ACC112 (cell line): ENCODE results near the gene PYCR2.
"Not testable (repeated sequence)": the region's sequence is repeated elsewhere in the genome, so short reads cannot be mapped to it uniquely, and the experiment has no call there.

Experiments used
- H2AFZ ChIP-seq: fragments of 200-600 bp; sonication (generic); one replicate; pipeline ENCODE4 v1.6.0; 2017; ENCODE audit warnings: antibody characterized with exemption, low read length; ENCODE audit not compliant: unreplicated experiment
- H3K27ac ChIP-seq: fragments of 200-600 bp; sonication (generic); 2 replicates; pipeline ENCODE4 v1.5.1; 2014; ENCODE audit warnings: low read depth, mild to moderate bottlenecking, antibody characterized with exemption, low read length, moderate library complexity
- H3K27me3 ChIP-seq: fragments of 200-600 bp; sonication (generic); 2 replicates; pipeline ENCODE4 v1.6.1; 2014; ENCODE audit warnings: mild to moderate bottlenecking, antibody characterized with exemption, low read length, moderate library complexity, mixed read lengths; ENCODE audit not compliant: insufficient read depth
- H3K36me3 ChIP-seq: fragments of 200-600 bp; sonication (generic); 2 replicates; pipeline ENCODE4 v1.6.1; 2016; ENCODE audit warnings: mild to moderate bottlenecking, antibody characterized with exemption, low read length, moderate library complexity, mixed read lengths; ENCODE audit not compliant: insufficient read depth
- H3K4me1 ChIP-seq: fragments of 200-600 bp; sonication (generic); one replicate; pipeline ENCODE4 v1.6.1; 2016; ENCODE audit warnings: low read length, mixed read lengths; ENCODE audit not compliant: insufficient read depth, unreplicated experiment, control insufficient read depth
- H3K4me3 ChIP-seq: fragments of 200-600 bp; sonication (generic); 2 replicates; pipeline ENCODE4 v1.5.1; 2014; ENCODE audit warnings: mild to moderate bottlenecking, low read depth, low read length
- H3K79me2 ChIP-seq: fragments of 200-600 bp; sonication (generic); one replicate; pipeline ENCODE4 v1.6.0; 2016; ENCODE audit warnings: low read length; ENCODE audit not compliant: control insufficient read depth, unreplicated experiment, insufficient read depth

PYCR2 gene

GRCh38 chr1:225933072-225933471, 9.0 kb upstream of the PYCR2 start:
- Histone ChIP-seq H3K4me3 (no peak overlapping the region), H2AFZ (no peak overlapping the region), H3K79me2 (no peaks in the 10 kb centered on the region), H3K27me3 (no peaks in the 10 kb centered on the region), H3K27ac (no peak overlapping the region), H3K4me1 (no peaks in the 10 kb centered on the region), H3K36me3 (no peaks in the 10 kb centered on the region)

DNA sequence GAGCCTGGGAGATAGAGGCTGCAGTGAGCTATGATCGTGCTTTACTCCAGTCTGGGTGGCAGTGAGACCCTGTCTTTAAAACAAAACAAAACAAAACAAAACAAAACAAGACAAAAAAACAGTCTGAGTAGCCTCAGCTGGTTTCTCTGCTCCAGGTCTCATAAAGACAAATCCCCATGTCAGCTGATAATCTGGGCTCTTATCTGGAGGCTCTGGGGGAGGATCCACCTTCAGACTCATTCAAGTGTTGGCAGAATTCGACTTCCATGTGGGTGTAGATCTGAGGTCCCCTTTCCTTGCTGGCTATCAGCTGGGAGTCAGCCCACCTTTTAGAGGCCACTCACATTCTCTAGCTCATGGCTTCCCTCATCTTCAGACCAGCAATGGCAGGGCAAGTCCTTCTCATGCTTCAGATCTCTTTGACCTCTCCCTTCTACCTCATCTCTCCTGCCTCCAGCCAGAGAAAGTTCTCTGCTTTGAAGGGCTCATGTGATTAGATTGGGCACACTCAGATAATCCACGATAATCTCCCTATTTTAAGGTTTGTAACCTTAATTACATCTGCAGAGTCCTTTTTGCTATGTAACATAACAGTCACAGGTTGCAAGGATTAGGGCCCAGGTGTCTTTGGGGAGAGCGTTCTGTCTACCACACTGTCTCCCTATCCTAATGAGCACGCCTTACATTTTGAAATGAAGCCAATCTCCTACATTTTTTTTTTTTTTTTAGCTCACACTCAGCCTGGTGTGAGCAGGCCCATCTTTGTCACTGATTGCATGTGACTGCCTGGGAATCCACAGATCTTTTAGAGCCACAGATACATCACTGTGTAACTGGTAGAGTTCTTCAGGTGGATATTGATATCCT, 7.5 kb upstream of the PYCR2 start:
- no peaks in the 10 kb centered on the region for H3K27me3 ChIP-seq
- H3K27ac ChIP-seq = no peak overlapping the region
- H3K36me3 ChIP-seq = no peaks in the 10 kb centered on the region
- no peak overlapping the region for H3K4me3 ChIP-seq
- no peaks in the 10 kb centered on the region for H3K4me1 ChIP-seq
- H2AFZ ChIP-seq = no peak overlapping the region
- H3K79me2 ChIP-seq = no peaks in the 10 kb centered on the region

- Histone ChIP-seq H3K27me3 (no peaks in the 10 kb centered on the region), H3K4me3 (no peak overlapping the region), H3K4me1 (no peaks in the 10 kb centered on the region), H3K36me3 (no peaks in the 10 kb centered on the region), H3K79me2 (no peaks in the 10 kb centered on the region), H2AFZ (no peak overlapping the region), H3K27ac (no peak overlapping the region)
These were observed 6.5 kb upstream of the PYCR2 start for GRCh38 chr1:225930566-225930965.

- H2AFZ ChIP-seq, H3K4me1 ChIP-seq, H3K27me3 ChIP-seq, H3K4me3 ChIP-seq, H3K79me2 ChIP-seq, H3K36me3 ChIP-seq, H3K27ac ChIP-seq: not testable (repeated sequence)
These were observed 5.4 kb upstream of the PYCR2 start for GRCh38 chr1:225929462-225929861.

- peaks cover 5% of the 10 kb centered on the region for H3K79me2 ChIP-seq
- H3K4me1 ChIP-seq = no peaks in the 10 kb centered on the region
- no peak overlapping the region for H3K4me3 ChIP-seq
- H3K27ac ChIP-seq = no peak overlapping the region
- peak overlapping the region; percentile 4 for H2AFZ ChIP-seq
- H3K36me3 ChIP-seq = no peaks in the 10 kb centered on the region
- no peaks in the 10 kb centered on the region for H3K27me3 ChIP-seq
These were observed 4.4 kb upstream of the PYCR2 start for GRCh38 chr1:225928186-225929175.

DNA sequence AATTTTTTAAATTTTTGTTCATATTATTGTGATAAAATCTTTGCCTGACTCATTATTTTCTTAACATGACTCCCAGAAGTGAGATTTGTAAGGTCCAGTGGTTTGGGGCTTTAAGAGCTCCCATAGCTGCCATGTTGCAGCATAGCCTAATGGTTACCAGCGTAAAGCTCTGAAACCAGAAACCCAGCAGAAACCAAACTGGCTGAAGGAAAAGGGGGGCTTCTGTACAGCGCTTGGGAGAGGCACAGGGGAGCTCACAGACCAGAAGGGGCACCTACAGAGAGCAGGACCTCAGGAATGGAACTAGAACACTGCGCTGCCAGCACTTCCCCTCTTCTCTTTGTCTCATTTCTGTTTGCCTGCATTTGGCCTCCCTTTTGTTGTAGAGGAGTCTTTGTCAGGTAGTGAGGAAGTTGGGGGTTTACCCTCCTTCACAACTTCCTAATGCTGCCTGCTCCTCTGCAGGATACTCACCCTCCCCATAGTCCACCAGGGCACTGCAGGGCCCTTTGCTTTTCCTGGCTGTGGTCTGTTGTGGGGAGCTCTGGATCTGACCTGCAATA, 2.6 kb upstream of the PYCR2 start:
- Histone ChIP-seq H2AFZ (peak overlapping the region; percentile 32), H3K27me3 (no peaks in the 10 kb centered on the region), H3K36me3 (no peaks in the 10 kb centered on the region), H3K4me3 (no peak overlapping the region), H3K4me1 (peaks cover 8% of the 10 kb centered on the region), H3K79me2 (peaks cover 23% of the 10 kb centered on the region), H3K27ac (no peak overlapping the region)

- H3K4me3 ChIP-seq = peak overlapping the region; percentile 99
- H3K27me3 ChIP-seq = no peaks in the 10 kb centered on the region
- peak overlapping the region; percentile 76 for H2AFZ ChIP-seq
- no peaks in the 10 kb centered on the region for H3K36me3 ChIP-seq
- peaks cover 16% of the 10 kb centered on the region for H3K4me1 ChIP-seq
- H3K27ac ChIP-seq = peak overlapping the region; percentile 76
- peaks cover 26% of the 10 kb centered on the region for H3K79me2 ChIP-seq
These were observed 714 bp downstream of the PYCR2 start for GRCh38 chr1:225923381-225923691.

DNA sequence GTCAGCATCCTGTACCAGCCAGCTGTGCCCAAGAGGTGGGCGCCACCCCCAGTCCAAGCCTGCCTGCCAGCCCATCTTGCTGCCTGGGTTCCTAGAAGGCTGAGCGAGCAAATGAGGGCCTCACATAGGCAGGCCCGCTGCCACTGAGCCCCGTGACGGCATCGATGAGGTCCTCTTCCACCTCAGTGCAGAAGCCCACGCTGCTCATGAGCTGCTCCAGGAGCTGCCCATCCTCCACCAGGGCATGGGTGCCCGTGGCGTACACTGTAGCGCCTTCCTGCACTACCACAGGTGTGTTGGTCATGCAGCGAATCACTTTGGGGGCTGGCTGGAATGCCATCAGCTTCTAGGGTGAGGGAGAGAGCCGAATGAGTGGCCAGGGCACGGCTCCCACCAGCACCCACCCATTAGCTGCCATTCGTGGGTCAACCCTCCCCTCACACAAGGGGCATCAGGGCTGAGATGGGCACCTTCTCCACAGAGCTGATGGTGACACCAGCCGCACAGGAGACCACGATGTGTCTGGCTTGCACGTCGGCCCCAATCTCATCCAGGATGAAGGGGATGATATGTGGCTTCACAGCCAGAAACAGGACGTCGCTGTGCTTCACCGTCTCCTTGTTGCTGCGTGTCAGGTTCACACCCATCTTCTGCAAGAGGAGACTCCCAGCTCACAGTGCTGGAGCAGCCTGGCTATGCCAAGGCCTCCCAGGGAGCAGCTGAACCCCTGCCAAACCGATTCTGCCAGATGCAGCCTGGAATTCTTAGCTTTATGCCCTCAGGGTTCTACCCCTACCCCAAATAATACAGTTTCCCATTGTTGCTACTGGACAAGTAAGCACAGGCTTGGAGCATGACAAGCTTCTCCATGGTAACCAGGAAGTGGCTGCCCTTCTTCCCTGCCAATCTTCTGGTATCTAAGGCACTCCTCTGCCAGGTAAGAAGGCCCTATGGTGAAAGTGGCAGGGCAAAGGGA, 2.0 kb downstream of the PYCR2 start:
- Histone ChIP-seq H3K79me2 (peaks cover 26% of the 10 kb centered on the region), H3K27me3 (no peaks in the 10 kb centered on the region), H2AFZ (no peak overlapping the region), H3K27ac (no peak overlapping the region), H3K4me3 (peak overlapping the region; percentile 99; the same call in 1 of the 2 replicates), H3K4me1 (peaks cover 19% of the 10 kb centered on the region), H3K36me3 (no peaks in the 10 kb centered on the region)

GRCh38 chr1:225919906-225920305, 4.1 kb downstream of the PYCR2 start:
- peaks cover 19% of the 10 kb centered on the region for H3K4me1 ChIP-seq
- no peaks in the 10 kb centered on the region; the same call in 1 of the 2 replicates for H3K36me3 ChIP-seq
- peak overlapping the region; percentile 34; the same call in 1 of the 2 replicates for H3K27ac ChIP-seq
- H3K27me3 ChIP-seq = no peaks in the 10 kb centered on the region
- H3K4me3 ChIP-seq = no peak overlapping the region
- no peak overlapping the region for H2AFZ ChIP-seq
- peaks cover 26% of the 10 kb centered on the region for H3K79me2 ChIP-seq

DNA sequence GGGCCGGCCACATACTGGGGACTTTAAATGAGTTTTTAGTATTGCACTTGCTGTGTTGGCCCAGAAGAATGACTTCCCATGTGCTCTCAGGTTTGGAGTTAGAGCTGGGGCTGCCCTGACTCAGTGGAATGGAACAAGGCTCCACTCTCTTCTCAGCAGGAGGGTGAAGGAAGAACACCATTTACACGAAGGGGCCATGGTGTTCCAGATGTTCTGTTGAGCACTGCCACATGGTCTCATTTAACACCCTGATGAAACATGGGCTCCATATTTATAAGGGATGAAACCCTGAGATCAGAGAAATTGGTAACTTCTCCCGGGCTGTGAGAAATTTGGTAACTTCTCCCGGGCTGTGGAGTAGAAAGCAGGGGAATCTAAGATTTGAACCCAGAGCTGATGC, 5.8 kb downstream of the PYCR2 start:
- Histone ChIP-seq H3K4me1 (peaks cover 19% of the 10 kb centered on the region), H3K4me3 (no peak overlapping the region), H2AFZ (no peak overlapping the region), H3K79me2 (peaks cover 19% of the 10 kb centered on the region), H3K36me3 (no peaks in the 10 kb centered on the region; the same call in 1 of the 2 replicates), H3K27ac (no peak overlapping the region), H3K27me3 (no peaks in the 10 kb centered on the region)
